PC-9 (cell line): ENCODE data around the gene CADPS2. TPM values are rescaled to one million over a fixed set of nuclear protein-coding genes. Genes with fewer than 3 reads are reported as not detected.

ENCODE experiments used
- BruUV-seq: library from RNA; stranded (reverse); fragments of 400-500 nt; replicated peaks from 2 replicates; lab custom pipeline; 2021; lab: Mats Ljungman, UMichigan
- CTCF ChIA-PET: fragments of 300-600 bp; sonication (Branson Sonifier 250); formaldehyde crosslinking; loops from one replicate; lab custom pipeline; 2022; ENCODE audit warnings: antibody characterized with exemption; lab: Charles Lee
- POLR2A ChIA-PET: fragments of 300-600 bp; sonication (Branson Sonifier 250); formaldehyde crosslinking; loops from one replicate; lab custom pipeline; 2022; ENCODE audit warnings: antibody characterized with exemption; ENCODE audit not compliant: unreplicated experiment; lab: Charles Lee
- DNase-seq, 2 experiments: peaks; one replicate each; pipeline versions ENCODE4 v3.0.0 to v3.0.0-alpha.2; 2015 to 2022; ENCODE audit warnings: mixed read lengths in 1 of 2
- H2AFZ ChIP-seq: fragments of 200-600 bp; sonication (generic); 2 replicates; pipeline ENCODE4 v1.8.1; 2017; ENCODE audit warnings: antibody characterized with exemption
- H3F3A ChIP-seq: fragments of 200-600 bp; sonication (generic); 2 replicates; pipeline ENCODE4 v1.8.1; 2017; ENCODE audit warnings: antibody characterized with exemption, mild to moderate bottlenecking, low read depth; ENCODE audit not compliant: insufficient read depth
- H3K27ac ChIP-seq: fragments of 200-600 bp; sonication (generic); 2 replicates; pipeline ENCODE4 v1.6.1; 2016; ENCODE audit warnings: mixed run types
- H3K27me3 ChIP-seq: fragments of 200-600 bp; sonication (generic); 2 replicates; pipeline ENCODE4 v1.6.1; 2016; ENCODE audit warnings: low read depth, mixed run types; ENCODE audit not compliant: insufficient read depth
- H3K36me3 ChIP-seq: fragments of 200-600 bp; sonication (generic); 2 replicates; pipeline ENCODE4 v1.6.1; 2016; ENCODE audit warnings: low read depth, mixed run types
- H3K4me1 ChIP-seq: fragments of 200-600 bp; sonication (generic); replicated peaks from 2 replicates; pipeline ENCODE4 v1.6.1; 2016; ENCODE audit warnings: mixed run types; ENCODE audit not compliant: insufficient read depth
- H3K4me2 ChIP-seq: fragments of 200-600 bp; sonication (generic); 2 replicates; pipeline ENCODE4 v1.6.1; 2017; ENCODE audit warnings: mixed run types
- H3K4me3 ChIP-seq: fragments of 200-600 bp; sonication (generic); 2 replicates; pipeline ENCODE4 v1.6.1; 2016; ENCODE audit warnings: mixed run types
- H3K79me2 ChIP-seq: fragments of 200-600 bp; sonication (generic); 2 replicates; pipeline ENCODE4 v1.6.1; 2017; ENCODE audit warnings: low read depth, mixed run types
- H3K9me2 ChIP-seq: fragments of 200-600 bp; sonication (generic); 2 replicates; pipeline ENCODE4 v1.8.1; 2017; ENCODE audit warnings: mild to moderate bottlenecking; ENCODE audit not compliant: insufficient read depth
- H3K9me3 ChIP-seq: fragments of 200-600 bp; sonication (generic); 2 replicates; pipeline ENCODE4 v1.8.1; 2016; ENCODE audit warnings: low read depth; ENCODE audit not compliant: insufficient read depth
- H4K20me1 ChIP-seq: fragments of 200-600 bp; sonication (generic); 2 replicates; pipeline ENCODE4 v1.8.1; 2017; ENCODE audit not compliant: insufficient read depth
- CTCF ChIP-seq: fragments of 200-600 bp; sonication (generic); conservative IDR thresholded peaks from 2 replicates; pipeline ENCODE4 v1.6.1; 2017; ENCODE audit warnings: mixed run types, antibody characterized with exemption, mild to moderate bottlenecking, moderate library complexity
- EZH2 ChIP-seq: fragments of 200-600 bp; sonication (generic); IDR thresholded peaks from 2 replicates; pipeline ENCODE4 v1.8.0; 2017; ENCODE audit warnings: antibody characterized with exemption, low read depth
- intact Hi-C: fragments of 100-400 bp; cut with micrococcal nuclease; formaldehyde crosslinking; loops from one replicate; pipeline ENCODE4 v1.10.0; 2022; ENCODE audit not compliant: unreplicated experiment
- total RNA-seq: library from RNA; stranded (reverse); gene quantifications from 2 replicates; pipeline ENCODE4 v1.2.3, GENCODE V29; 2021

CADPS2 gene
- total RNA-seq, 1 experiment from 2014 or later, result 11.9 TPM

GRCh38 chr7:122633472-122633871, 252.8 kb downstream of the CADPS2 start:
- H3F3A ChIP-seq, result no peaks in the 10 kb centered on the region
- H3K4me1 ChIP-seq, result no peaks in the 10 kb centered on the region
- CTCF ChIA-PET, result no interaction called here
- BruUV-seq, result no TSS peak
- TF ChIP-seq CTCF (no peak), EZH2 (no peak)
- intact Hi-C loops, result no loop called here
- no peaks in the 10 kb centered on the region for H3K9me2 ChIP-seq
- no peaks in the 10 kb centered on the region for H3K9me3 ChIP-seq
- no peaks in the 10 kb centered on the region for H3K36me3 ChIP-seq
- no peak overlapping the region for H2AFZ ChIP-seq
- H3K27me3 ChIP-seq, result no peaks in the 10 kb centered on the region
- no peak for DNase-seq
- H3K4me3 ChIP-seq, result no peak overlapping the region
- no peaks in the 10 kb centered on the region for H3K79me2 ChIP-seq
- H3K4me2 ChIP-seq, result no peak overlapping the region
- POLR2A ChIA-PET, result no interaction called here
- no peak overlapping the region for H3K27ac ChIP-seq
- no peaks in the 10 kb centered on the region for H4K20me1 ChIP-seq

- Histone ChIP-seq H3F3A (no peaks in the 10 kb centered on the region), H3K9me3 (no peaks in the 10 kb centered on the region), H3K27me3 (no peaks in the 10 kb centered on the region), H3K4me2 (no peak overlapping the region), H3K9me2 (no peaks in the 10 kb centered on the region), H3K27ac (no peak overlapping the region), H4K20me1 (no peaks in the 10 kb centered on the region), H2AFZ (no peak overlapping the region), H3K4me1 (no peaks in the 10 kb centered on the region), H3K4me3 (no peak overlapping the region), H3K36me3 (no peaks in the 10 kb centered on the region), H3K79me2 (no peaks in the 10 kb centered on the region)
- intact Hi-C loops, result no loop called here
- TF ChIP-seq EZH2 (no peak), CTCF (no peak)
- CTCF ChIA-PET, result no interaction called here
- POLR2A ChIA-PET, result no interaction called here
- BruUV-seq, result no TSS peak
- no peak for DNase-seq
Measured at GRCh38 chr7:122632238-122632637, 254.0 kb downstream of the CADPS2 start.

GRCh38 chr7:122629412-122629953, 256.8 kb downstream of the CADPS2 start:
- POLR2A ChIA-PET, result no interaction called here
- Histone ChIP-seq H4K20me1 (no peaks in the 10 kb centered on the region), H3K27me3 (no peaks in the 10 kb centered on the region), H2AFZ (no peak overlapping the region), H3F3A (no peaks in the 10 kb centered on the region), H3K36me3 (no peaks in the 10 kb centered on the region), H3K27ac (no peak overlapping the region), H3K79me2 (no peaks in the 10 kb centered on the region), H3K9me2 (no peaks in the 10 kb centered on the region), H3K4me1 (no peaks in the 10 kb centered on the region), H3K4me3 (no peak overlapping the region), H3K9me3 (no peaks in the 10 kb centered on the region), H3K4me2 (no peak overlapping the region)
- CTCF ChIA-PET, result no interaction called here
- DNase-seq, result no peak
- intact Hi-C loops, result no loop called here
- no TSS peak for BruUV-seq
- TF ChIP-seq EZH2 (no peak), CTCF (no peak)
